Endometrium (tissue), 2 donors: ENCODE data around the gene ITGA2.
"Not testable (repeated sequence)": the region's sequence is repeated elsewhere in the genome, so short reads cannot be mapped to it uniquely, and the experiment has no call there.

Source experiments
- FAIRE-seq: peaks from 2 replicates; lab custom pipeline; 2012; peaks lifted over from hg19 to GRCh38; lab: Jason Lieb, UNC
- donor health status: control.
- donor health status: control.

The ITGA2 gene

DNA sequence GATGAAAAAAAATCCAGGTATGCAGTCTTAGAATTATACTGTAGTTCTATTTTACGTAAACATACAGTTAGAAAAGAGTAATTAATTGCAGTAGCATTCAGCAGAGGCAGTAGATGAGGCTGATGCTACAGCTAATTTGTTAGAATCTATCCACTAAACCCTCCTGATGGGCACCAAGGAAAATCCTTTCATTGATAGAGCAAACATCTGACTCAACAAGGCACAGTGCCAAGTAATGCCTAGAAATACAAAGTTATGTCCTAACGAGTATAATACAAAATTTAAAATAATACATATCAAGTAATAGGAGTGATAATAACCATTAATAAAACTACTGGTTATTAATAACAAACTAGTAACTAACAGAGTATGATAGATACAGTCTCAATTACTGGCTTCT lies 111.5 kb downstream of the ITGA2 start:
- FAIRE-seq: no peak

DNA sequence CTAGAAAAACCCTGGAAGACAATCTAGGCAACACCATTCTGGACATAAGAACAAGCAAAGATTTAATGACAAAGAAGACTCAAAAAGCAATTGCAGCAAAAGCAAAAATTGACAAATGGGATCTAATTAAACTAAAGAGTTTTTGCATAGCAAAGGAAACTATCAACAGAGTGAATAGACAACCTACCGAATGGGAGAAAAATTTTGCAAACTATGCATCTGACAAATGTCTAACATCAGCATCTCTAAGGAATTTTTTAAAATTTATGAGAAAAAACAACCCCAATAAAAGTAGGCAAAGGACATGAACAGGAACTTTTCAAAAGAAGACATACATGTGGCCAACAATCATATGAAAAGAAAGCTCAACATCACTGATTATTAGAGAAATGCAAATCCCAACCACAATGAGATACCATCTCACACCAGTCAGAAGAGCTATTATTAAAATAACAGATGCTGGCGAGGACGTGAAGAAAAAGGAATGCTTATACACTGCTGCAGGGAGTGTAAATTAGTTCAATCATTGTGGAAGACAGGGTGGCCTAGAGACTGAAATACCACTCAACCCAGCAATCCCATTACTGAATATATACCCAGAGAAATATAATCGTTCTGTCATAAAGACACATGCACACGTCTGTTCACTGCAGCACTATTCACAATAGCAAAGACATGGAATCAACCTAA lies 116.6 kb downstream of the ITGA2 start:
- no peak for FAIRE-seq

DNA sequence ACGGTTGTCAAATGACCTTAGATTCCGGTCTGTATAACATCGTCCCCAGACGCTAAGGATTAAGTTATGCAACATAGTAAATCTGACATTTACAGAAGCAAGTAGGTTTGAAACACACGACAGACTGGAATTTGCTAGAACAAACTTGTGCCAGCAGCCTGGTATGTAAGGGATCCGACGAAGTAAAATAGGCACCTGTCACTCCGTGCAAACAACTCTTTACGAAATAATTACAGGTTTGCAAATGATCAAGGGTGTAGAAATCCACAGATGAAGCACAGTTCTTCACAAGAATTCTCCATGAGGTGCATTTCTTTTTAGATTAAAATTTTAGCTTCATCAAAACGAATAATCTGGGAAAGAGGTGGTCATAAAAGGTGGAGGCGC lies 119.9 kb downstream of the ITGA2 start:
- FAIRE-seq: no peak

DNA sequence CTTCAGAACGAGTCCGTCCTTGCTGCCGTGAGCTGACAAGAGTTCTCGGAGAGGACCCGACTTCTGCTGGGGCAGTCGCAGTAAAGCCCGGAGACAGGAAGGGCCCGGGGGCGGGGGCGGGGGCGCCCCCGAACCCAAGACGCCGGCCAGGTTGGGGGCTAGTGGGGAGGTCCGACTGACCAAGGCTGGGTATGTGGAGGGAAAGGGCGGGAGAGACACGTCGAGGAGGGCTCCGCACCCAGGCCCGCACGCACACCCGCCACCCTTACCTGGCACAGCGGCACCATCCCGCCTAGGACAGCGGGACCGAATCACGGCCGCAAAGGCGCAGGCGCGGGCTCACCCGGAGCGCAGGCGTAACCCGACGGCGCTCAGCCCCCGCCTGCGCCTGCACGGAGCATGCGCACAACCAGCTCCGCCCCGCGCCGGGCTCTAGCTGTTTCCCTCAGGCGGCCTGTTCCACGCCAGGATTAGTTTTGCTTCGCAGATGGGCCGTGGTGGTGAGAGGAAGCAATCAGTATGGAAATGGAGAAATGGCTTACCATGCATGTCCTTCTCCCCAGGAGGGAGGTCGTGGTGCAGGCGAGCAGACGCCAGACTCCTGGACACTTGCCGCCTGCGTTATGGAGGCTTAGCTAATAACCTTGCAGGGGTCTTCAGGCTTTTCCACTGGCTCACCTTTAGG lies 120.4 kb downstream of the ITGA2 start, which contains the start of gene MOCS2:
TSS of gene MOCS2 (minus strand) at position 315 of the 685 bp plus-strand sequence. CDS start 2,583 bp downstream, outside the sequence.
- no peak for FAIRE-seq

DNA sequence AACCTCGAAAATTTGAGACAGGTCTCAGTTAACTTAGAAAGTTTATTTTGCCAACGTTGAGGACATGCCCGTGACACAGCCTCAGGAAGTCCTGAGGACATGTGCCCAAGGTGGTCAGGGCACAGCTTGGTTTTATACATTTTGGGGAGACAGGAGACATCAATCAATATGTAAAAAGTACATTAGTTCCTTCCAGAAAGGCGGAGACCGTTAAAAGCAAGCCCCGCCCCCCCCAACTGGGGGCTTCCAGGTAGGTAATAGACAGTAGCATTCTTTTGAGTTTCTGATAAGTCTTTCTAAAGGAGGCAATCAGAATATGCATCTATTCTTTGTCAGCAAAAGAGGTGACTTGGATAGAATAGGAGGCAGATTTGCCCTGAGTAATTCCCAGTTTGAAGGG lies 121.0 kb downstream of the ITGA2 start:
- FAIRE-seq: no peak

DNA sequence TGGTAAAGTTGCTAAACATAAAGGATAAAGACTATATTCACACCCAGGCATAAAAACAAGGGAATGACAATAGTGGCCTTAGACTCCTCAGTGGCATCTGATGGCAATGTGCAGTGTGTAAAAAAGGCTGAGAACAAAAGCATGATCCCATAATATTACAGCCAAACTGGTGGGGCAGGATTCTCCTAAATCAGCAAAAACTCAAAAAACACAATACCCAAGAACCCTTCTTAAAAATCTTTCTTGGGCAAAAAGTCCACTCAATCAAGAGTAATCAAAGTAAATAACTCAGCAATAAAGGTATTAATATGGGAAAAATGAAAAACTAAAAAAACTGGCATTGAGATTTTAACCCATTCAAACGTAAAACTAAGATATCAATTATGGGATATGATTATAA lies 122.0 kb downstream of the ITGA2 start:
- FAIRE-seq: peak; percentile 35

DNA sequence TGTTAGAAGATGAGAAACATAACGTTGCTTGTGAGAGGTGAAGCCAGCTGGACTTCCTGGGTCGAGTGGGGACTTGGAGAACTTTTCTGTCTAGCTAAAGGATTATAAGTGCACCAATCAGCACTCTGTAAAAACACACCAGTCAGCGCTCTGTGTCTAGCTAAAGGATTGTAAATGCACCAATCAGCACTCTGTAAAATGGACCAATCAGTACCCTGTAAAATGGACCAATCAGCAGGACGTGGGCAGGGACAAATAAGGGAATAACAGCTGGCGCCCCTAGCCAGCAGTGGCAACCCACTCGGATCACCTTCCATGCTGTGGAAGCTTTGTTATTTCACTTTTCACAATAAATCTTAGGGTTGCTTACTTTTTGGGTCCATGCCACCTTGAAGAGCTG lies 123.2 kb downstream of the ITGA2 start:
- FAIRE-seq: not testable (repeated sequence)

DNA sequence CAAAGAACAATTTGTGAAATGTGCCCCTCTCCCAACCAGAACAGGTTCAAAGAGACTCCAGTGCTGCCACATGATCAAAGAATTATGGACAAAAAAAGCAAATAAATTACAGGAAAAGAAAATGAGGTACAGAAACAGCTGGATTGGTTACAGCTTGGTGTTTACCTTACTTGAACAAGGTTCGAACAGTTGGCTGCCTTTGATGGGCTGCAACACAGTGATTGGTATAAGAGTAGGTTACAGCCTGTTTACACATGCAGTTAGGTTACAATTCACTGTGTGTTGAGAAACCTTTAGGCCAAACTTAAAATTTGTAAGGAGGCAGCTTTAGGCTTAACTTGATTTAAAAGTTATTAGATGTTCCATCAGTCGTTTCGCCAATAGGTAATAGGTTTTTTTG lies 123.8 kb downstream of the ITGA2 start:
- FAIRE-seq: no peak

DNA sequence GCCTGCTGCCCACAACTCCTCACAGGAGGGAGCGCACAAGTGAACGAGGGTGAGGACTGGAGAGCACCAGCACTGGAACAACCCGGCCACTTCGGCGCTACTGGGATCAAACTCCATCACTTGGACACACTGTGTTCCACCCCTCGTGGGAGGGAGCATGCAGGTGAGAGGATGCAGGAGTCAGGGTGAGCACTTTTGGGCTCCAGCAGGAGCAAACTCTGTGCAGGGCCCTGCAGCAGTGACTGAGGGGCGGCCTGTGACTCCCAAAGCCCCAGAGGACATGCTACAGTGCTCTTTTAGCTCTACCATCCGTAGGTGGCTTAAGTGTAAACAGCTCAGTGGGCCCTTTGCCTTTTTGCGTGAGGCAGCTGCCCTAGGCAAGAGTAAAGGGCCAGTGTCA lies 124.8 kb downstream of the ITGA2 start:
- FAIRE-seq: no peak

DNA sequence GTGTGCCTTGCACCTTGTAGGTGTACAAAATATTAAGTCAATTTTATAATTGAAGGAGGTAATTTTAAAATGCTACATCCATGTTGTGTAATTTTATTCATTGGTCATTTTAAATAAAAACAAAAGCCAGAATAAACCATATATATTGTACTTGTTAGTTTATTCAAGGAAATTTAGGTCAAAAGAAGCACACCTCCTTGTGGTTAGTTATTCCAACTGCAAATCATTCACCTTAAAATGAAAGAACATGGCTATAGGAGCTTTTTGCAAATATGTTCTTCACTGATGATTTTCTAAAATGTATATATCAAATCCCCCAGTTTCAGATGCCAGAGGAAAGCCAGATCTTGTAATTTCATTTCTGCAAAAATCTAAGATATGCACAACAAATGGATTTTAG lies 125.8 kb downstream of the ITGA2 start:
- no peak for FAIRE-seq

DNA sequence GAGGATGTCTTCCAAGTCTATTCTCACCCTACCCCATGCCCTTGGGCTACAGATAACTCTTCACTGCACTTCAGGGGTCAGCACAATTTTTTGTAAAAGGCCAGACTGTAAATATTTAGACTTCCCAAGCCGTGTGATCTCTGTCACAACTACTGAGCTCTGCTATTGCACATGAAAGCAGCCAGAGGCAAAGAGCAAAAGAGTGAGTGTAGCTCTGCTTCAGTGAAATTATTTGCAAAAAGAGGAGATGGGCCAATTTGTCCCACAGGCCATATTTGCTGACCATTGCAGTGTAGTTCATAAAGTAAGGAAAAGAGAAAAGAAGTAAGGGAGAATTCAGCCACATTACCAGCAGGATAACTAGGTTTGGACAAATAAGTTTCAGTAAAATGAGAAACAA lies 127.4 kb downstream of the ITGA2 start:
- no peak for FAIRE-seq

DNA sequence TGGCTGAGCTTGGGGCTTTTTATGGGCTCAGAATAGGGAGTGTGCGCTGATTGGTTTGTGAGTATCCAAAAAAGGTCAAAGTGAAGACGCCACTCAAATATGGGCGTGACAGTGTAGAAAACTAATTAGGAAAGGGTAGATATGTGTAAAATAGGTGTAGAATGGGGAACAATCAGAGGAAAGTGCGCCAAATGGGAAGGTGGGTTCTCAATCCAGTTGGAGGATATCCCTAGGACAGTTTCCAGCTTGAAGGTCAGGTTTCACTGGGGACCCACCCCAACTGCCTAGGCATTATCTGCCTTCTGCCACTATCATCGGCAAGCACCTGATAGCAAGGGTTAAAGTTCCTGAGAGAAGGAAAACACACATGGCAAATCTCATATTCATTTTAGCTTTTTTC lies 129.7 kb downstream of the ITGA2 start:
- no peak for FAIRE-seq

DNA sequence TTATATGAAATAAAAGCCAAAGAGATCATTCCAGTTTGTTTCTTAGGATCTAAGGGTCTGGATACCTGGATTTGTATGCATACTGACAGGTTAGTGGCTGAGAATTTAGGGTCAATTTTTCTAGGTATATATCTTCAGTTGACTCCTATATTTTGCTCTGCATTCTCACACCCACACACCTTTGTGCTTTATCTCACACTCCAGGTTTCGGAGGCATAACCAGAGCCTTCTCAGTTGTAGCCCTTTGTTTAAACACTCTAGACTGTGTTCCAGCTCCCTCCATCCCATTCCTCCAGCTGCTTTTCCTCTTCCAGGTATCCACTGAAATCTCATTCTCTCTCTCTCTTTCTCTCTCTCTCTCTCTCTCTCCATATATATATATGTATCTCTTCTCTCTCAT lies 131.0 kb downstream of the ITGA2 start:
- no peak for FAIRE-seq

DNA sequence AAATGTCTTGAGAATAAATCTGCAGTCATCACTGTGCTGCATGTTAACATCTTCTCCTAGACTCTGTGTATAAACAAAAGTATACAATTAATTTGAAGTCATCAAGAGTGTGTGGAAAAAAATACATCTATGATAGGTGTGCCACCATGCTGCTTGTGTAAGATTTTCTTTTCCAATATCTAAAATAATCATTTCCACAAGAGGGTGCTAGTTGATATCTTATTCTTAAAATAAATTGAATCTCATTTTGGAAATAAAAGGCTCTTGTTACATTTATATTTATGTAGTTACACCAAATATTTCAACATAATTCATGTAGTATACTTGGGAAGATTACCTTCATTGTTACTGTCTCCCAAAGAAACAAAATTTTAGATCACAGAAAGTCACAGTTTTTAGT lies 134.6 kb downstream of the ITGA2 start:
- no peak for FAIRE-seq

DNA sequence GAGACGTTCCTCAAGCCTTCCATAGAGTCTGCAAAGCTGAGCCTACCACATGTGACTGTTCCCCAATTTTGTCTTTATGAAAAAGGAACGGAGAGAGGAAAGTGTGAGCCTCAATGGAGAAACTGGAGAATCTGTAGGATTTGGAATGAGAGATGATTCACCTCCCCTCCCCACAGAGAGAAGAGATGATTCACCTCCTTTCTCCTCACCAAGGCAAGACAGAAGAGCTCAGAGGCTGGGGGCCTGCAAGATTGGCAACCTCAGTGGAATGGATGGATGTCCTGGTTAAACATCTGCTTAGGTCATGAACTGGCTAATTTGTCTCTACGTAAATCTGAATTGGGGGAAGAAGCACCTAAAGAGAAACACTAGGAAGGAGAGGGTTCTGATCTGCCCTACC lies 137.4 kb downstream of the ITGA2 start:
- no peak for FAIRE-seq

DNA sequence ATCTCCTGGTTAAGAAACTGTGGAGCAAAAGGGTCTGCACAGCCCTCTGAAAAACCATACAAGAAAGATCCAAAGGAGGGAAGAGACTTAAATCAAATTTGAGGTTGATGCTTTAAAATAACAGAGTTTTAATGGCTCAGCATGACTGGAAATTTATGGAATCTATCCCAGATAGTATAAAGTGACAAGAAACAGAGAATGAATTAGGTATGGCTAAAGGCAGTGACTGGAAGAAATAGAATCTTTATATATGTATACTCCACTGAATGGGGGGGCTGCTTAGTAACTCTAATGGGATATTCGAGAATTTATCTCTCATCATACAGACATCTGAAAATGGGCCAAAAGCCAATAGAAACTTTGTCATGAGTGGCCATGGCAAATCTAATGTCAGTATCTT lies 138.0 kb downstream of the ITGA2 start:
- FAIRE-seq: no peak

DNA sequence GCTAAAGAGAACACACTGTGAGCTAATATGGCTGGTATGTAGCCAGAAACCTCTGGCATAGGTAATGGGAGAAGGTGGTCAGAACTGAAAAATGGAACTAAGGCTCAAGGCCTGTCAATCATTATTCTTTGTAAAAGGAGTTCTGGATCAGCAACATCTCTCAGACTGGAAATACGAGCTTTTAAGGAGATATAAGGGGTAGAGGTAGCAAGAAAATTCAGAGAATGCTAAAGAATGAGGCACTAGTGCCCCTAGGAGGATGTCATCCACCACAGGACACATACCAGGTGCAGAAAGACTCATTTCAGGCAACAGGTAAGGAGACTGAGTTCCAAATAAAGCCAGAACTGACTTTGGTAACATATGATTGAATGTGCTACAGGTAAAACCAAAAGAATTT lies 139.3 kb downstream of the ITGA2 start:
- FAIRE-seq: no peak

DNA sequence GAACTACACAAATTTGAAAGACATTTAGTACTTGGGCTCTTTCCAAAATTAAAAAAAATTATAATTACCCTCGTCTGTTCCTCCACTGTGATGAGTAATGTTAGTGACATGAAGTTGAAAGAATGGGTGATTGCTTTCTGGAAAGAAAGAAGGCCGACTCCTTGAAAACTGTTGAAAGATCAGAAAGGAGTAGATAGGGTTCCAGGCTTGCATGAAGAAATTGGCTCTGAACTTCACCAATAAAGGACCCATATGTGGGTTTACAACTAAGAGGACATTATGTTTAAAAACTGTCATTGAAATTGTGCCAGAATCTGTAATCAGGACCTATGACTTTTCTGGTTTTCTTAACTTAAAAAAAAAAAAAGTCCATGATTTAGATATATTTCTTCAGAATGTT lies 141.1 kb downstream of the ITGA2 start:
- FAIRE-seq: no peak

DNA sequence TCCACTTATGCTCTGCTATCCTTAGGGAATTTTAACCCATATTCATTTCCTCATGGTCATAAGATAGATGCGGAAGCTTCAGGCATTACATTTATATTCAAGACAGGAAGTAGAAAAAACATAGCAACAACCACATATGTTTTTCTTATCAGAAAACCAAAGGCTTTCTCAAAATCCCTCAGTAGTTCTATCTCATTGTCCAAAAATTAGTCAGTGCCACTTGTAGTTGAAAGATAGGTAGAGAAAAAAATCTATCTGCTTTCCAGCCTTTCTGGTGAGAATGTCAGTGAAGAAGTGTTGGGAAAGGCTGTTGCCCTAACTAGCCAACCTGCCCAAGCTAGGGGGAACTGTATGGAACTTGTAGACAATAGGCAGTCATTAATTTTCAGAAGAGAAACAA lies 143.9 kb downstream of the ITGA2 start:
- FAIRE-seq: no peak
